ENCODE results near the gene B9D1. TPM values are rescaled to one million over a fixed set of nuclear protein-coding genes. Genes with fewer than 3 reads are reported as not detected.

The B9D1 gene
- total RNA-seq, 3 donors from 2014 or later: 14.4 to 29.2 (median 28.4) TPM

GRCh38 chr17:19329839-19330238 lies 32.7 kb downstream of the B9D1 start:
- H3K27ac ChIP-seq: no peak overlapping the region
- no peaks in the 10 kb centered on the region for H3K36me3 ChIP-seq
- DNase-seq (ENCODE audit: low spot score in 2 of 2): no peak

GRCh38 chr17:19329136-19329535 lies 33.4 kb downstream of the B9D1 start:
- Histone ChIP-seq H3K4me1 (no peaks in the 10 kb centered on the region), H3K27me3 (no peaks in the 10 kb centered on the region), H3K27ac (no peak overlapping the region), H3K36me3 (no peaks in the 10 kb centered on the region), H3K9me3 (no peaks in the 10 kb centered on the region), H3K4me3 (no peak overlapping the region)
- TF ChIP-seq CTCF (IDR thresholded peaks at IDR 0.05) (no peak), POLR2A (IDR thresholded peaks at IDR 0.05) (no peak)
- no peak for DNase-seq (ENCODE audit: low spot score in 2 of 2)
- intact Hi-C loops (cut with DNase I; ENCODE audit: low total_unique reads): no loop called here

More at GRCh38 chr17:19329839-19330238, 32.7 kb downstream of the B9D1 start:
- H3K4me3 ChIP-seq: no peak overlapping the region
- no peaks in the 10 kb centered on the region for H3K9me3 ChIP-seq
- H3K27me3 ChIP-seq: no peaks in the 10 kb centered on the region
- TF ChIP-seq POLR2A (IDR thresholded peaks at IDR 0.05) (no peak), CTCF (IDR thresholded peaks at IDR 0.05) (no peak), POLR2AphosphoS5 (IDR thresholded peaks at IDR 0.05) (no peak)
- intact Hi-C loops (cut with DNase I; ENCODE audit: low total_unique reads): no loop called here
- H3K4me1 ChIP-seq: no peaks in the 10 kb centered on the region

GRCh38 chr17:19328441-19329061 lies 34.0 kb downstream of the B9D1 start:
- H3K36me3 ChIP-seq: no peaks in the 10 kb centered on the region
- no peaks in the 10 kb centered on the region for H3K27me3 ChIP-seq
- H3K4me1 ChIP-seq: no peaks in the 10 kb centered on the region
- H3K27ac ChIP-seq: peak overlapping the region; percentile 7 to 25
- intact Hi-C loops (cut with DNase I; ENCODE audit: low total_unique reads): no loop called here
- H3K9me3 ChIP-seq: no peaks in the 10 kb centered on the region
- TF ChIP-seq POLR2A (IDR thresholded peaks at IDR 0.05): no peak
- TF ChIP-seq CTCF (IDR thresholded peaks at IDR 0.05): no peak
- no peak for TF ChIP-seq POLR2AphosphoS5 (IDR thresholded peaks at IDR 0.05)
- H3K4me3 ChIP-seq: no peak overlapping the region
- DNase-seq (ENCODE audit: low spot score in 2 of 2): no peak

- intact Hi-C loops (cut with DNase I; ENCODE audit: low total_unique reads): no loop called here
- DNase-seq (ENCODE audit: low spot score in 2 of 2): peak in 1 of 2 donors; percentile 69
- no peak overlapping the region for H3K4me3 ChIP-seq
- TF ChIP-seq POLR2AphosphoS5 (IDR thresholded peaks at IDR 0.05): peak in 1 of 3 donors; percentile 14
- no peak for TF ChIP-seq CTCF (IDR thresholded peaks at IDR 0.05)
- no peaks in the 10 kb centered on the region for H3K4me1 ChIP-seq
- peak overlapping the region; percentile 32 to 40 for H3K27ac ChIP-seq
- H3K36me3 ChIP-seq: no peaks in the 10 kb centered on the region
- no peaks in the 10 kb centered on the region for H3K9me3 ChIP-seq
- H3K27me3 ChIP-seq: no peaks in the 10 kb centered on the region
Measured at GRCh38 chr17:19327031-19327783, 35.3 kb downstream of the B9D1 start.

GRCh38 chr17:19325542-19325941 lies 37.0 kb downstream of the B9D1 start:
- Histone ChIP-seq H3K36me3 (no peaks in the 10 kb centered on the region), H3K4me3 (no peak overlapping the region), H3K27me3 (no peaks in the 10 kb centered on the region), H3K27ac (no peak overlapping the region), H3K4me1 (no peaks in the 10 kb centered on the region), H3K9me3 (no peaks in the 10 kb centered on the region)
- DNase-seq (ENCODE audit: low spot score in 2 of 2): no peak
- no peak for TF ChIP-seq POLR2AphosphoS5 (IDR thresholded peaks at IDR 0.05)
- no peak for TF ChIP-seq POLR2A (IDR thresholded peaks at IDR 0.05)
- no peak for TF ChIP-seq CTCF (IDR thresholded peaks at IDR 0.05)
- intact Hi-C loops (cut with DNase I; ENCODE audit: low total_unique reads): no loop called here
